CD4-positive, alpha-beta T cell treated with Interferon gamma for 1 hour (primary cell): ENCODE data around the gene PRDM13.
"Not testable (repeated sequence)": the region's sequence is repeated elsewhere in the genome, so short reads cannot be mapped to it uniquely, and the experiment has no call there.

Experiments
- DNase-seq: peaks from one replicate; pipeline ENCODE4 v3.0.0-alpha.2; 2020

The PRDM13 gene

GRCh38 chr6:99604166-99605073 is 2.2 kb upstream of the PRDM13 start:
- DNase-seq, result no peak

- DNase-seq, result no peak
These were observed 1.4 kb upstream of the PRDM13 start for GRCh38 chr6:99605074-99605734.

GRCh38 chr6:99605911-99606655 is 550 bp upstream of the PRDM13 start:
- no peak for DNase-seq

- DNase-seq, result no peak
These were observed 893 bp downstream of the PRDM13 start for GRCh38 chr6:99607416-99608036.

GRCh38 chr6:99608059-99608885 is 1.6 kb downstream of the PRDM13 start:
- DNase-seq, result no peak

GRCh38 chr6:99608886-99609482 is 2.4 kb downstream of the PRDM13 start:
- no peak for DNase-seq

- no peak for DNase-seq
These were observed 3.4 kb downstream of the PRDM13 start for GRCh38 chr6:99609905-99610489.

- DNase-seq, result no peak
These were observed 4.5 kb downstream of the PRDM13 start for GRCh38 chr6:99611148-99611547.

- DNase-seq, result no peak
These were observed 6.1 kb downstream of the PRDM13 start for GRCh38 chr6:99612551-99613408.

- peak; percentile 36 for DNase-seq
These were observed 6.7 kb downstream of the PRDM13 start for GRCh38 chr6:99613409-99613704.

GRCh38 chr6:99613705-99614429 is 7.2 kb downstream of the PRDM13 start:
- DNase-seq, result no peak

GRCh38 chr6:99614430-99615186 is 8.0 kb downstream of the PRDM13 start:
- no peak for DNase-seq

- no peak for DNase-seq
These were observed 10.5 kb downstream of the PRDM13 start for GRCh38 chr6:99617131-99617530.

GRCh38 chr6:99618649-99619408 is 12.2 kb downstream of the PRDM13 start:
- no peak for DNase-seq

GRCh38 chr6:99619409-99619762 is 12.8 kb downstream of the PRDM13 start:
- DNase-seq, result no peak

- not testable (repeated sequence) for DNase-seq
These were observed 15.4 kb downstream of the PRDM13 start for GRCh38 chr6:99622044-99622443.

- no peak for DNase-seq
These were observed 22.7 kb downstream of the PRDM13 start for GRCh38 chr6:99629293-99629692.

GRCh38 chr6:99637629-99638028 is 31.0 kb downstream of the PRDM13 start:
- no peak for DNase-seq
